DND-41 (cell line): ENCODE results near the gene PPP1R14B.
A peak's percentile ranks its signal among the peaks of the same experiment; 100 is the strongest.

ENCODE experiments used
- ATAC-seq: fragments of 200-7000 bp; cut with Tn5 transposase; 3 replicates; pipeline ENCODE4 v1.9.1; 2021; ENCODE audit warnings: low read depth; ENCODE audit not compliant: insufficient read depth
- DNase-seq: peaks from one replicate; pipeline ENCODE4 v3.0.0-alpha.2; 2020
- H2AFZ ChIP-seq: 2 replicates; pipeline ENCODE4 v1.6.0; 2012; ENCODE audit warnings: low read depth, low read length
- H3K27ac ChIP-seq: 2 replicates; pipeline ENCODE4 v1.5.1; 2012; ENCODE audit warnings: low read length, inconsistent platforms
- H3K27me3 ChIP-seq: fragments of 200-600 bp; sonication (generic); 2 replicates; pipeline ENCODE4 v1.6.0; 2012; ENCODE audit warnings: low read length, mild to moderate bottlenecking, inconsistent platforms; ENCODE audit not compliant: insufficient read depth, poor library complexity
- H3K36me3 ChIP-seq: 2 replicates; pipeline ENCODE4 v1.5.1; 2012; ENCODE audit warnings: low read length, inconsistent platforms; ENCODE audit not compliant: insufficient read depth
- H3K4me1 ChIP-seq: 2 replicates; pipeline ENCODE4 v1.5.1; 2012; ENCODE audit warnings: mild to moderate bottlenecking, low read length; ENCODE audit not compliant: insufficient read depth
- H3K4me2 ChIP-seq: 2 replicates; pipeline ENCODE4 v1.6.0; 2012; ENCODE audit warnings: mild to moderate bottlenecking, moderate library complexity, low read length, inconsistent platforms; ENCODE audit not compliant: insufficient read depth
- H3K4me3 ChIP-seq, 2 experiments: fragments of 200-600 bp in 1 of 2; shearing (Covaris generic) in 1 of 2; 2 replicates each; pipeline ENCODE4 v1.5.1; 2012 to 2016; ENCODE audit warnings: inconsistent platforms in 2 of 2, low read length in 2 of 2, mild to moderate bottlenecking in 2 of 2, low read depth in 1 of 2, moderate library complexity in 1 of 2
- H3K79me2 ChIP-seq: 2 replicates; pipeline ENCODE4 v1.6.0; 2012; ENCODE audit warnings: low read length, inconsistent platforms; ENCODE audit not compliant: insufficient read depth
- H3K9ac ChIP-seq: 2 replicates; pipeline ENCODE4 v1.6.0; 2012; ENCODE audit warnings: low read depth, mild to moderate bottlenecking, inconsistent platforms, low read length, moderate library complexity
- H3K9me3 ChIP-seq: 2 replicates; pipeline ENCODE4 v1.5.1; 2012; ENCODE audit warnings: low read length, moderate library complexity, mild to moderate bottlenecking, inconsistent platforms; ENCODE audit not compliant: insufficient read depth, severe bottlenecking
- H4K20me1 ChIP-seq: 2 replicates; pipeline ENCODE4 v1.6.0; 2012; ENCODE audit warnings: low read length; ENCODE audit not compliant: insufficient read depth
- EZH2 ChIP-seq: IDR thresholded peaks from 3 replicates; pipeline ENCODE4 v1.6.1; 2012; ENCODE audit warnings: borderline replicate concordance, low read depth, mild to moderate bottlenecking, moderate library complexity, low read length, inconsistent platforms; ENCODE audit not compliant: severe bottlenecking
- TF ChIP-seq, protein P1 (sequence below): IDR thresholded peaks from 2 replicates; pipeline ENCODE4 v1.5.1; 2012; ENCODE audit warnings: borderline replicate concordance, low read length, moderate library complexity, mild to moderate bottlenecking; ENCODE audit not compliant: poor library complexity, severe bottlenecking; ENCODE audit errors: extremely low read depth

Gene PPP1R14B

DNA sequence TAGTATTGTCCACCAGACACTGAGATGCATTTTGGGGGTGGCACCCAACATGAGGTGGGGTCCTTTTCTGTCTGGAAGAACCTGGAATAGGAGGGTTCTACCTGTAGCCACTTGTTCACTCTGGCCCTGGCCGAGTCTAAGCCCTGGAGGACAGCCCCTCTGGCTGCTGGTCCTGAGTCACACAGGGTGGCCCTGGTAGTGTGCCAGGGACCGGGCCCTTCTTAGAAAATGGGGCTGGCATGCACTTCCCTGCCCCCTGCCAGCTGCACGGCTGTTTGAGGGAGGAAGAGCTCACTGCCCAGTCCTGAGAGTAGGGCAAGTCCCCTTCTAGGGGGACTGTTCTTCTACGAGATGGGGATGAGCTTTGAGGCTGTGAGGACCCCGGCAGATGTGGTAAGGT, 6.7 kb upstream of the PPP1R14B start:
- DNase-seq (no peak), ATAC-seq (no peak)
- H3K36me3 ChIP-seq: peaks cover 25% of the 10 kb centered on the region
- no peaks in the 10 kb centered on the region for H3K9me3 ChIP-seq
- H3K9ac ChIP-seq: no peak overlapping the region; the same call in 1 of the 2 replicates
- H3K4me3 ChIP-seq: no peak overlapping the region
- H3K27ac ChIP-seq: no peak overlapping the region
- no peaks in the 10 kb centered on the region for H3K27me3 ChIP-seq
- peaks cover 26% of the 10 kb centered on the region for H3K4me1 ChIP-seq
- peaks cover 7% of the 10 kb centered on the region; the same call in 1 of the 2 replicates for H3K79me2 ChIP-seq
- H3K4me2 ChIP-seq: peak overlapping the region; percentile 99; the same call in 1 of the 2 replicates
- H2AFZ ChIP-seq: no peak overlapping the region
- peaks cover 7% of the 10 kb centered on the region; the same call in 1 of the 2 replicates for H4K20me1 ChIP-seq
- TF ChIP-seq, protein P1, sequence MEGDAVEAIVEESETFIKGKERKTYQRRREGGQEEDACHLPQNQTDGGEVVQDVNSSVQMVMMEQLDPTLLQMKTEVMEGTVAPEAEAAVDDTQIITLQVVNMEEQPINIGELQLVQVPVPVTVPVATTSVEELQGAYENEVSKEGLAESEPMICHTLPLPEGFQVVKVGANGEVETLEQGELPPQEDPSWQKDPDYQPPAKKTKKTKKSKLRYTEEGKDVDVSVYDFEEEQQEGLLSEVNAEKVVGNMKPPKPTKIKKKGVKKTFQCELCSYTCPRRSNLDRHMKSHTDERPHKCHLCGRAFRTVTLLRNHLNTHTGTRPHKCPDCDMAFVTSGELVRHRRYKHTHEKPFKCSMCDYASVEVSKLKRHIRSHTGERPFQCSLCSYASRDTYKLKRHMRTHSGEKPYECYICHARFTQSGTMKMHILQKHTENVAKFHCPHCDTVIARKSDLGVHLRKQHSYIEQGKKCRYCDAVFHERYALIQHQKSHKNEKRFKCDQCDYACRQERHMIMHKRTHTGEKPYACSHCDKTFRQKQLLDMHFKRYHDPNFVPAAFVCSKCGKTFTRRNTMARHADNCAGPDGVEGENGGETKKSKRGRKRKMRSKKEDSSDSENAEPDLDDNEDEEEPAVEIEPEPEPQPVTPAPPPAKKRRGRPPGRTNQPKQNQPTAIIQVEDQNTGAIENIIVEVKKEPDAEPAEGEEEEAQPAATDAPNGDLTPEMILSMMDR: no peak
- TF ChIP-seq EZH2: no peak

DNA sequence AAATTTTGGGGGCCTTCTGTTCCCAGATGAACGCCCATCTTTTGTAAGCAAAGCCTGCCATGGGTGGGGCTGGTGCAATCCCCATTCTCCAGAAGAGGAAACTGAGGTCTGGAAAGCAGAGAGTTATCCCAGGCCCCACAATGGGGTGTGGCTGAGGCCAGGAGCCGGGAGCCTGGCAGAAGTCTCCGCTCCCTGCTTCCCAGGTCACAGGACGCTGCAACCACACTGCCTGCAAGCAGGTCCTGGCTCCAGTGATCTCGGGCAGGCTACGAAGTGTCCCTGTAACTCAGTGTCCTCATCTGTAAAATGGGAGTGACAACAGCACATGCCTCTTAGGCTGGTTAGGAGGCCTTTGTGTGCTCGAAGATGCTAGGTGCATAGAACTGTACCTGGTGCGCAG, 6.3 kb upstream of the PPP1R14B start:
- Histone ChIP-seq H3K4me2 (peak overlapping the region; percentile 99; the same call in 1 of the 2 replicates), H3K36me3 (peaks cover 23% of the 10 kb centered on the region), H3K9me3 (no peaks in the 10 kb centered on the region), H3K4me3 (no peak overlapping the region), H2AFZ (no peak overlapping the region), H3K27ac (no peak overlapping the region), H3K9ac (peak overlapping the region; percentile 69; the same call in 1 of the 2 replicates), H3K79me2 (peaks cover 7% of the 10 kb centered on the region; the same call in 1 of the 2 replicates), H3K27me3 (no peaks in the 10 kb centered on the region), H4K20me1 (peaks cover 7% of the 10 kb centered on the region; the same call in 1 of the 2 replicates), H3K4me1 (peaks cover 26% of the 10 kb centered on the region)
- TF ChIP-seq, protein P1: no peak
- no peak for TF ChIP-seq EZH2
- no peak for ATAC-seq
- no peak for DNase-seq

DNA sequence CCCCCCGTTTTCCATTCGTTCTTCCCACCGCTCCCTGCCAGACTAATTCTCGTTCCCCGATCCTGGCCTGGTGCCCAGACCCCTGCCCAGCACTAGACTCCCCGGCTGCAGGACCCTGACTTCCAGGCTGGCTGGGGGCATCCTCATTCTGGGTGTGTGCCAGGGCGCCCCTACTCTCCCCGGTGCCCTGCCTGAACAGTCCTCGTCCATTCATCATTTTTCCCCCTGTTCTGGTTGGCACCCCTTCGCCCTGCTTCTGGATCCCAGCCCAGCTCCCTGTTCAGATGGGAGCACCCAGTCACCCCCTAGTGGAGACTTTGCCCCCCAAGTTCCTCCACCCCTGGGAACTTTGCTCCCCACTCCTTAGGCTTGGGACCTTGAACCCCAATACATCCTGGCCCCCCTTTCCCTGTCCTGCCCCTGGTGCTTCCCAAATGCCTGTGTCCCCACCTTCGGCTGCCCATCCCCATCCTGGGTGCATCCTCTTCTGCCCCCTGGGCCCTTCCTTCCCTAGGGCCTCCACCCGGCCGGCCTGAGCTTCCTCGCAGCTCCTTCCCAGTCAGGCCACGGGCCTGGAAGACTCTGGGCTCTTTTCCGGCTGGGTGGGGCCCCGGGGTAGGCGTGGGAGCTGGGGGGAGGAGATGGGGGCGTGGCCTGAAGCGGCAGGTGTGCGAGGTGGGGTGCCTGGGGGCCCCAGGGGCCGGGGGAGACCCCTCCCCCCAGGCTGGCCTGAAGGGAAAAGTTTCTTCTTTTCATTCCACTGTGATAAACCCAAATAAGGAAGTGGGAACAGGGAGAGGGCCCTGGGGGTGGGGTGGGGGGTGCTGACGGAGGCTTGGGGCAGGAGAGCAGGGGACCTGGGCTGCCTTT, 5.5 kb upstream of the PPP1R14B start:
- no peak for DNase-seq
- no peak for ATAC-seq
- H3K79me2 ChIP-seq: peaks cover 7% of the 10 kb centered on the region; the same call in 1 of the 2 replicates

More for the DNA sequence above, 5.5 kb upstream of the PPP1R14B start:
- peaks cover 27% of the 10 kb centered on the region for H3K4me1 ChIP-seq
- peak overlapping the region; percentile 97 for H2AFZ ChIP-seq
- H3K4me3 ChIP-seq: peak overlapping the region; percentile 64 to 77; a peak in 3 of 4 replicates
- peaks cover 7% of the 10 kb centered on the region; the same call in 1 of the 2 replicates for H4K20me1 ChIP-seq
- peak overlapping the region; percentile 99 for H3K4me2 ChIP-seq
- TF ChIP-seq, protein P1: peak; percentile 52
- no peak for TF ChIP-seq EZH2
- no peaks in the 10 kb centered on the region for H3K9me3 ChIP-seq
- H3K36me3 ChIP-seq: peaks cover 23% of the 10 kb centered on the region
- H3K9ac ChIP-seq: peak overlapping the region; percentile 69
- H3K27ac ChIP-seq: peak overlapping the region; percentile 65; the same call in 1 of the 2 replicates
- H3K27me3 ChIP-seq: no peaks in the 10 kb centered on the region
